ENCODE measurements around the gene TOR4A.

Gene TOR4A

DNA sequence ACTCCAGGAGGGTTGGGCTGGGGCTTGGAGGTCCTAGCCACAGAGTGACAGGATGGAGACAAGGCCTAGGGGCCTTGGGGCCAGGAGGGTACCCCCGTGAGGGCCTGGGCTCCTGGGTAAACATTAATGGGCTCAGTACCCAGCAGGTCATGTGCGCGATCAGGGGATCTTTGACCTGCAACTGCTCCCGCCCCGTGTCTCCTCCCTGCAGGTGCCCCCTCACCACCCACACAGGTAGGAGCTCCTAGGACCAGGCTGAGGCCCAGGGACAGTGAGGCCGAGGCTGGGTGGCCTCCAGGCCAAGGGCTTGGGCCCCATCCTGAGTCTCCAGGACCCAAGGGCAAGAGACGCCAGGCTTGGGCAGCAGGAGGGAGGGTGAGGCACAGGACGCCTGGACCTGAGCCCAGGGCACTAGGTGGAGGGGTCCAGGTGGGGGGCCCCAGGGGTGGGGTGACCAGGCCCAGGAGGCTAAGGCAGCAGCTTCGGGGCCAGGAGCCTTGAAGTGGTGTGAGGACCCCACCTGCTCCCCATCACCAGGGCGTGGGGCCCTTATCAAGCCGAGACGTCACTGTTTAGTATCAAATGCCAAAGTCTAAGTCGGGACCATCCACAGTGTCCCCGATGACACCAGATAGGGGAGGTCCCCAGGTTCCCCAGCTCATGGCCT, 46.7 kb upstream of the TOR4A start, which contains the start of gene SLC34A3:
Gene SLC34A3, plus strand, starts transcription at position 197 of the 667 bp plus-strand sequence. CDS start 802 bp downstream, outside the sequence.
- Mint-ChIP-seq H3K9me3 (no peaks in the 10 kb centered on the region), H3K27ac (no peak within 1 kb of the TSS), H3K36me3 (ENCODE audit: low read depth) (no peaks in the 10 kb centered on the region), H3K27me3 (ENCODE audit: low read depth, poor library complexity) (no peaks in the 10 kb centered on the region), H3K4me3 (no peak within 1 kb of the TSS), H3K4me1 (peaks cover 21% of the 10 kb centered on the region)
- DNase-seq, result no peak
- TF ChIP-seq, protein P1, sequence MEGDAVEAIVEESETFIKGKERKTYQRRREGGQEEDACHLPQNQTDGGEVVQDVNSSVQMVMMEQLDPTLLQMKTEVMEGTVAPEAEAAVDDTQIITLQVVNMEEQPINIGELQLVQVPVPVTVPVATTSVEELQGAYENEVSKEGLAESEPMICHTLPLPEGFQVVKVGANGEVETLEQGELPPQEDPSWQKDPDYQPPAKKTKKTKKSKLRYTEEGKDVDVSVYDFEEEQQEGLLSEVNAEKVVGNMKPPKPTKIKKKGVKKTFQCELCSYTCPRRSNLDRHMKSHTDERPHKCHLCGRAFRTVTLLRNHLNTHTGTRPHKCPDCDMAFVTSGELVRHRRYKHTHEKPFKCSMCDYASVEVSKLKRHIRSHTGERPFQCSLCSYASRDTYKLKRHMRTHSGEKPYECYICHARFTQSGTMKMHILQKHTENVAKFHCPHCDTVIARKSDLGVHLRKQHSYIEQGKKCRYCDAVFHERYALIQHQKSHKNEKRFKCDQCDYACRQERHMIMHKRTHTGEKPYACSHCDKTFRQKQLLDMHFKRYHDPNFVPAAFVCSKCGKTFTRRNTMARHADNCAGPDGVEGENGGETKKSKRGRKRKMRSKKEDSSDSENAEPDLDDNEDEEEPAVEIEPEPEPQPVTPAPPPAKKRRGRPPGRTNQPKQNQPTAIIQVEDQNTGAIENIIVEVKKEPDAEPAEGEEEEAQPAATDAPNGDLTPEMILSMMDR (IDR thresholded peaks at IDR 0.05), result no peak

DNA sequence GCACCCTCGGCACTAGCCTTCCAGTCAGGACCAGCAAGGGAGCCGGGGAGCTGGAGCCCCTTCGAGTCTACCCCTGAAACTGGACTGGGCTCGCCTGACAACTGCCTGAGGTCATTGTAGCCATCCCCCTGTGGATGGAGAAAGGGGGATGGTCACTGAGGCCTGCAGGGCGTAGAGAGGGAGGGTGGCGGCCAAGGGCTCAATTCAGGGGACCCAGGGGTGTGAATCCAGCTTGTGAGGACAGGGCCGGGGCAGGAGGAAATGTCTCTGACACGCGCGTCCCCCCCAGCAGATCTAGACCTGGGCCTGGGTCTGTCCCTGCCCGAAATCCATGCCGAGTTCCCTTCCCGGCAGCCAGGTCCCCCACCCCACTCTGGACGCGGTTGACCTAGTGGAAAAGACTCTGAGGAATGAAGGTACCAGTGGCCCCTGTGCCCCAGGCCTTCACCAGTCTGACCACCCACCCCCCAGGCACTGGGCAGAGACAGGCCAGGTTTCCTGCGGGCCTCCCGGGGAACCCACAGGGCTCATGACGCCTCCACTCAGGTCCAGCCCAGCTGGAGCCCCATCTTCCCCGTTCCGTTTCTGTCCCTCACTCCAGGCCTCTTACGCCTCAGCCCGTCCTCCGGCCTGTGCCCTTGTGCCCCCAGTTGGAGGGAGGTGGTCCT, 46.0 kb upstream of the TOR4A start:
- DNase-seq, result no peak
- H3K36me3 Mint-ChIP-seq (ENCODE audit: low read depth), result no peaks in the 10 kb centered on the region
- H3K4me3 Mint-ChIP-seq, result no peak overlapping the region
- TF ChIP-seq, protein P1 (IDR thresholded peaks at IDR 0.05), result no peak
- H3K9me3 Mint-ChIP-seq, result no peaks in the 10 kb centered on the region
- no peak overlapping the region for H3K27ac Mint-ChIP-seq
- H3K27me3 Mint-ChIP-seq (ENCODE audit: low read depth, poor library complexity), result no peaks in the 10 kb centered on the region
- H3K4me1 Mint-ChIP-seq, result peaks cover 21% of the 10 kb centered on the region

DNA sequence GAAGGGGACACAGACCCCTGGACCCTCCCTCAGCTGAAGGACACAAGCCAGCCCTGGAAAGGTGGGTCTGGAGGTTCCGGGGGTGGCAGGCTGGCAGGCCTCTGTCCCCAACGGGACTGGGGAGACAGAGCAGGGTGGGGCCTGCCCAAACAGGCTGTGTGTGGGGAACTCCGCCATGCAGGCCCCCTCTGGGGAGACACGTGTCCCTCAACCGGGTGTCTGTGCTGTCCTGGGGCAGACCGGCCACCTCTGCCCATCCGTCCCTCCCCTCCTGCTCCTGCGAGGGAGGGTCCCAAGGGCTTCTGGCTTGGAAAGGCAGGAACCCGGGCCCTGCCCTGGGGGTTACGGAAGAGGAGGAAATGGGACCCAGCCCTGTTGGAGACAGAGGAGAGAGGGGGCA, 45.4 kb upstream of the TOR4A start:
- Mint-ChIP-seq H3K9me3 (no peaks in the 10 kb centered on the region), H3K4me1 (peaks cover 22% of the 10 kb centered on the region), H3K36me3 (ENCODE audit: low read depth) (no peaks in the 10 kb centered on the region), H3K4me3 (no peak overlapping the region), H3K27me3 (ENCODE audit: low read depth, poor library complexity) (no peaks in the 10 kb centered on the region), H3K27ac (no peak overlapping the region)
- DNase-seq, result no peak
- TF ChIP-seq, protein P1 (IDR thresholded peaks at IDR 0.05), result no peak

DNA sequence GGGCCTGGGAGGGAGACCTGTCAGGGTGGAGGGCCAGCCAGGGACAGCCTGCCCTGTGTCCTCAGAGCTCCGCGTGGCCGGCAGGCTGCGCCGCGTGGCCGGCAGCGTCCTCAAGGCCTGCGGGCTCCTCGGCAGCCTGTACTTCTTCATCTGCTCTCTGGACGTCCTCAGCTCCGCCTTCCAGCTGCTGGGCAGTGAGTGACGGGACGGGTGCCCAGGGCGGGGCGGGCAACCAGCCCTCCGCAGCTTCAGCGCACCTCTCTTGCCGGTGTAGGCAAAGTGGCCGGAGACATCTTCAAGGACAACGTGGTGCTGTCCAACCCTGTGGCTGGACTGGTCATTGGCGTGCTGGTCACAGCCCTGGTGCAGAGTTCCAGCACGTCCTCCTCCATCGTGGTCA, 45.0 kb upstream of the TOR4A start:
- Mint-ChIP-seq H3K9me3 (no peaks in the 10 kb centered on the region), H3K4me3 (no peak overlapping the region), H3K27ac (no peak overlapping the region), H3K4me1 (peaks cover 24% of the 10 kb centered on the region), H3K36me3 (ENCODE audit: low read depth) (no peaks in the 10 kb centered on the region), H3K27me3 (ENCODE audit: low read depth, poor library complexity) (no peaks in the 10 kb centered on the region)
- DNase-seq, result no peak
- TF ChIP-seq, protein P1 (IDR thresholded peaks at IDR 0.05), result no peak

DNA sequence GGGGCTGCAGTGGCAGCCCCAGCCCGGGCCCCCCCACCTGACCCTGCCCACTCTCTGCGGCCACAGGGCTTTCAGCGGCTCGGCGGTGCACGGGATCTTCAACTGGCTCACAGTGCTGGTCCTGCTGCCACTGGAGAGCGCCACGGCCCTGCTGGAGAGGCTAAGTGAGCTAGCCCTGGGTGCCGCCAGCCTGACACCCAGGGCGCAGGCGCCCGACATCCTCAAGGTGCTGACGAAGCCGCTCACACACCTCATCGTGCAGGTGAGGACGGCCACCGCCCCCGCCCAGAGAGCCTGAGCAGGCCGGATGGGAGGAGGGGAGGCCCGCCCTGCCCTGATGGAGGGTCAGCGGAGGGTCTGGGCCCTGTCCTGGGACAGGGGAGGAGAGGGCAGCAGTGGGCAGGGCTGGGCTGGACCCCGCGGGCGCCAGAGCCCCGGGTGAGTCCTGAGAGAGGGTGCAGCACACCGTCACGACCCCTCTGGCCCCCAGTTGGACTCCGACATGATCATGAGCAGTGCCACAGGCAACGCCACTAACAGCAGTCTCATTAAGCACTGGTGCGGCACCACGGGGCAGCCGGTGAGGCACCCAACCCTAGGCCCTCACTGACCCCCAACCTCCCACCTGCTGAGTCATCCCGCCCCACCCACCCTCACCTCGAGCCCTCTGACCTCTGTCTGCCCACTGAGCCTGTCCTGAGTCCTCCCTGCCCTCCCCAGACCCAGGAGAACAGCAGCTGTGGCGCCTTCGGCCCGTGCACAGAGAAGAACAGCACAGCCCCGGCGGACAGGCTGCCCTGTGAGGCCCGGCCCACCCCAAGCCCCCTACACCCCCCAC, 44.2 kb upstream of the TOR4A start:
- DNase-seq, result no peak
- Mint-ChIP-seq H3K4me1 (peaks cover 29% of the 10 kb centered on the region), H3K9me3 (no peaks in the 10 kb centered on the region), H3K27ac (no peak overlapping the region), H3K27me3 (ENCODE audit: low read depth, poor library complexity) (no peaks in the 10 kb centered on the region), H3K36me3 (ENCODE audit: low read depth) (no peaks in the 10 kb centered on the region), H3K4me3 (no peak overlapping the region)
- TF ChIP-seq, protein P1 (IDR thresholded peaks at IDR 0.05), result no peak

Measured in nephron progenitor cell (in vitro differentiated cells).